Lower leg skin (tissue), 4 donors: Measurements from ENCODE around the gene ZC3H12C. TPM values are rescaled to one million over a fixed set of nuclear protein-coding genes. Genes with fewer than 3 reads are reported as not detected.

Experiments used
- DNase-seq, 2 donors: peaks; one replicate each; pipeline ENCODE4 v3.0.0-alpha.2; 2019; ENCODE audit warnings: low spot score in 2 of 2
- H3K4me3 ChIP-seq: fragments of 200-600 bp; sonication (generic); 2 replicates; pipeline ENCODE4 v1.5.1; 2017; ENCODE audit warnings: mild to moderate bottlenecking, low read depth; ENCODE audit not compliant: poor library complexity, severe bottlenecking
- POLR2A ChIP-seq, 2 donors: fragments of 450-650 bp; IDR thresholded peaks; one replicate each; pipeline ENCODE4 v1.6.1; 2016 to 2017; ENCODE audit warnings: antibody characterized with exemption in 2 of 2, mild to moderate bottlenecking in 1 of 2, moderate library complexity in 1 of 2
- WGBS, 2 donors: methylation state at CpG; one replicate each; pipeline ENCODE4 v1.1.5; 2018; 5-methylcytosine and 5-hydroxymethylcytosine counted together
- intact Hi-C: fragments of 100-400 bp; cut with DNase I; formaldehyde crosslinking; loops from one replicate; pipeline ENCODE4 v1.15.0; 2023; ENCODE audit warnings: low total_unique reads
- total RNA-seq, 4 donors: library from RNA; depleted of rRNA; stranded (reverse); fragments of >200 nt; gene quantifications; one replicate each; pipeline ENCODE4 v1.1.0, GENCODE V29; 2016
- TF ChIP-seq, protein P1 (sequence below), 3 donors: fragments of 450-650 bp; IDR thresholded peaks; one replicate each; pipeline ENCODE4 v1.5.1; 2016; ENCODE audit warnings: antibody characterized with exemption in 3 of 3, mild to moderate bottlenecking in 3 of 3, moderate library complexity in 2 of 3

ZC3H12C gene
- total RNA-seq, 4 donors from 2014 or later, result 13.7 to 22.6 (median 14.6) TPM

DNA sequence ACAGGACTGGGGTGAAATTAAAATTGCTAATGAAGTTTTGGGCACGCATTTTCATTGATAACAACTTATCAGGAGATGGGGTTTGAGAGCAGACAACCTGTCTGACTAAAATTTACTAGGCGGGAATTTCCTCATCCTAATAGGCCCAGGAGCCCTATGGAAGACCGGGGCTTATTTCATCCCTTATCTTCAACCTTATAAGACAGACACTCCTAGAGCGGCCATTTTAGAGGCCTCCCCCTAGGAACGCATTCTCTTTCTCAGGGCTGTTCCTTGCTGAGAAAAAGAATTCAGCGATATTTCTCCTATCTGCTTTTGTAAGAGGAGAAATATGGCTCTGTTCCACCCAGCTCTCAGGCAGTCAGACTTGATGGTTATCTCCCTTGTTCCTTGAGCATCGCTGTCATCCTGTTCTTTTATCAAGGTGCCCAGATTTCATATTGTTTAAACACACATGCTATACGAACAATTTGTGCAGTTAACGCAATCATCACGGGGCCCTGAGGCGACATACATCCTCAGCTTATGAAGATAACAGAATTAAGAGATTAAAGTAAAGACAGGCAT is 39.3 kb upstream of the ZC3H12C start:
- H3K4me3 ChIP-seq, result no peak overlapping the region
- no peak for TF ChIP-seq POLR2A (IDR thresholded peaks at IDR 0.05)
- TF ChIP-seq, protein P1, sequence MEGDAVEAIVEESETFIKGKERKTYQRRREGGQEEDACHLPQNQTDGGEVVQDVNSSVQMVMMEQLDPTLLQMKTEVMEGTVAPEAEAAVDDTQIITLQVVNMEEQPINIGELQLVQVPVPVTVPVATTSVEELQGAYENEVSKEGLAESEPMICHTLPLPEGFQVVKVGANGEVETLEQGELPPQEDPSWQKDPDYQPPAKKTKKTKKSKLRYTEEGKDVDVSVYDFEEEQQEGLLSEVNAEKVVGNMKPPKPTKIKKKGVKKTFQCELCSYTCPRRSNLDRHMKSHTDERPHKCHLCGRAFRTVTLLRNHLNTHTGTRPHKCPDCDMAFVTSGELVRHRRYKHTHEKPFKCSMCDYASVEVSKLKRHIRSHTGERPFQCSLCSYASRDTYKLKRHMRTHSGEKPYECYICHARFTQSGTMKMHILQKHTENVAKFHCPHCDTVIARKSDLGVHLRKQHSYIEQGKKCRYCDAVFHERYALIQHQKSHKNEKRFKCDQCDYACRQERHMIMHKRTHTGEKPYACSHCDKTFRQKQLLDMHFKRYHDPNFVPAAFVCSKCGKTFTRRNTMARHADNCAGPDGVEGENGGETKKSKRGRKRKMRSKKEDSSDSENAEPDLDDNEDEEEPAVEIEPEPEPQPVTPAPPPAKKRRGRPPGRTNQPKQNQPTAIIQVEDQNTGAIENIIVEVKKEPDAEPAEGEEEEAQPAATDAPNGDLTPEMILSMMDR (IDR thresholded peaks at IDR 0.05), result no peak
- 91 to 93% methylated on average over 11 of the region's 11 CpGs for WGBS, 2 donors
- intact Hi-C loops, result no loop called here
- DNase-seq, result no peak

DNA sequence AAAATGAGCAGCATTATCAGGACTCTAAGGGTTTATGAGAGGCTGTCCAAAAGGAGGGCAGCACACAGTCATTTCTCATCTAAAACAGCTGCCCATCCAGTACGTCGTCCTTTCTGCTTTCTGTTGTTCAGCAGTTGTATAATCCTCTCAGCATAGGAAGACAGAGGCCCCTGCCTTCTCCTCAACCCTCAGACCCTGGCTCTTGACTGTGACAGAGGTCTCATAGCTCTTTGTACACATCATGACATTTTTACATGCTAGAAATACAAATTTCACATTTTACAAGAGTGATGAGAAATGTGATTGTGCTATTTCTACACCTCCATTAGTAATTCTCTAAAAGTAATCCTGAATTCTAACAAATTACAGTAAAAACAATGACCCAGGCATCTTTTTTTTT is 36.2 kb upstream of the ZC3H12C start:
- DNase-seq, result no peak
- TF ChIP-seq, protein P1 (IDR thresholded peaks at IDR 0.05), result no peak
- TF ChIP-seq POLR2A (IDR thresholded peaks at IDR 0.05), result no peak
- H3K4me3 ChIP-seq, result no peak overlapping the region
- 79 to 88% methylated on average over 2 of the region's 2 CpGs for WGBS, 2 donors
- intact Hi-C loops, result no loop called here

DNA sequence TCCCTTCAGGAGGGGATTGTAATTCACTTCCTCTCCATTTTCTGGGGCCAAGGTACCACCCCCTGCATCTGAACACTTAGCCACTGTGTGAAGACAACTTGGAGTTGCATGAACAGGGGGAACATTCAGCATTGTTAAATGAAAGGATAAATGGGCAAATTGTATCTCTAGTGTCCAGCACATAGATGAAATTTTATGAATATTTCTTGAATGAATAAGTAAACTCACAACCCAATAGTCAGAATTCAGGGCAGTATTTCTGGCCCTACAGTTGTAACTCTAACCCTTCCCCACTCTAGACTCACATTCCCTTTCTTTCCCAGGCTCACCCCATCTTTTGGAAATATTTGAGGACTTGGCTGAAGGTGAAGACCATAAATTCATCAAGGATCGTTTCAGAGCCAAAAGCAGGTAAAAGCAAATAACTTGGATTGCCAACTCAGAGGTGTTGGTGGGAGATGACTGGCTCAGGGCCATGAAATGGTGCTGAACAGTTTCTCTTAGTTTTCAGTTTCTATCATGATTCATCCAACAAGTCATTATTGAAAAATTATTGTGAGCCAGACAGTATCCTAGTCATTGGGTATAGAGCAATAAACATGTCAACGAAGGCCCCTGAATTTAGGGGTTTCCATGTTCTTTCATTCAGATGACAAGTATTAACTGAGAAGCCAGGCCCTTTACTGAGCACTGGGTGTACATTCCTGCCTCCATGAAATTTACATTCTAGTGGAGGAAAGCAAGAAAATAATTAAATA is 33.3 kb upstream of the ZC3H12C start:
- DNase-seq, result no peak
- no peak overlapping the region for H3K4me3 ChIP-seq
- TF ChIP-seq, protein P1 (IDR thresholded peaks at IDR 0.05), result no peak
- TF ChIP-seq POLR2A (IDR thresholded peaks at IDR 0.05), result no peak
- intact Hi-C loops, result no loop called here
- WGBS, 2 donors, result 67 to 74% methylated on average over 2 of the region's 2 CpGs

DNA sequence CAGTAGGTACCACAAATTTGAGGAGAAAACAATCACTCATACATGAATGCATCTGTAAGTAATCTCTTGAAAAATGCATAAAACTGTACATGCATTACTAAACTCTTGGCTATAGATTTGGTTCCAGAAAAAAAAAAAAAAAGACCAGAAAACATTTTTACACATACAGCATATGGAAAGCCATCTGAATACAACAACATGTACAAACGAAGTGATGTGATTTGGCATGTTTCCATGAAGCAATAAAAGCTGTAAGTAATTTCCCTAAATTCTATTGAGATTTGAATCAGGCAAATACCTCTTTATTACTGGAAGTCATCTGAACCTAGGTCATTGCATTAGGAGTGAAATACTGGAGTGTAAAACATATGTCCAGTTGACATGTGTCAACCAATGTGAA is 31.9 kb upstream of the ZC3H12C start:
- 25 to 32% methylated on average over 1 of the region's 1 CpG for WGBS, 2 donors
- no peak overlapping the region for H3K4me3 ChIP-seq
- intact Hi-C loops, result no loop called here
- TF ChIP-seq, protein P1 (IDR thresholded peaks at IDR 0.05), result no peak
- no peak for TF ChIP-seq POLR2A (IDR thresholded peaks at IDR 0.05)
- no peak for DNase-seq

- 90 to 92% methylated on average over 3 of the region's 3 CpGs for WGBS, 2 donors
- TF ChIP-seq, protein P1 (IDR thresholded peaks at IDR 0.05), result no peak
- TF ChIP-seq POLR2A (IDR thresholded peaks at IDR 0.05), result no peak
- no peak overlapping the region for H3K4me3 ChIP-seq
- no peak for DNase-seq
- intact Hi-C loops, result no loop called here
Observed at GRCh38 chr11:110062247-110062646, 30.9 kb upstream of the ZC3H12C start.
